K562 (cell line): ENCODE measurements around the gene RNF25. TPM values are rescaled to one million over a fixed set of nuclear protein-coding genes. Genes with fewer than 3 reads are reported as not detected.
A peak's percentile ranks its signal among the peaks of the same experiment; 100 is the strongest.

Source experiments
- ATAC-seq: fragments of 200-7000 bp; cut with Tn5 transposase; 3 replicates; pipeline ENCODE4 v1.9.1; 2020; ENCODE audit warnings: moderate library complexity
- BruUV-seq: library from RNA; stranded (reverse); fragments of 400-500 nt; replicated peaks from 2 replicates; lab custom pipeline; 2021; lab: Mats Ljungman, UMichigan
- CTCF ChIA-PET: fragments of 300-600 bp; formaldehyde crosslinking; extraction: SDS; loops from one replicate; lab custom pipeline; 2021; ENCODE audit warnings: low intra/inter-chr PET ratio; lab: Yijun Ruan, JAX
- POLR2A ChIA-PET: fragments of 300-600, 350-650 bp; sonication (Branson Sonifier 250); formaldehyde crosslinking; extraction: SDS; loops from one replicate; lab custom pipeline; 2021; ENCODE audit warnings: antibody characterized with exemption, inconsistent platforms; lab: Yijun Ruan, JAX
- DNase-seq, 4 experiments: peaks; one replicate each; pipeline versions ENCODE4 v3.0.0 to v3.0.0-alpha.2; 2011 to 2018; ENCODE audit warnings: low spot score in 3 of 4, mixed read lengths in 3 of 4; ENCODE audit errors: extremely low read depth in 1 of 4
- FAIRE-seq: peaks from 2 replicates; lab custom pipeline; 2011; peaks lifted over from hg19 to GRCh38; lab: Jason Lieb, UNC
- H2AFZ ChIP-seq: 2 replicates; pipeline ENCODE4 v1.6.0; 2011; ENCODE audit warnings: low read depth, low read length, control low read depth, inconsistent platforms
- H3K27ac ChIP-seq: fragments of 200-600 bp; 3 replicates; pipeline ENCODE4 v1.8.0; 2011; ENCODE audit warnings: low read depth, mild to moderate bottlenecking, control low read depth, inconsistent platforms, low read length, moderate library complexity, mixed read lengths; ENCODE audit errors: extremely low read depth
- H3K27me3 ChIP-seq, 2 experiments: fragments of 300-600 bp in 1 of 2; 2 replicates in 1 of 2; 3 replicates in 1 of 2; pipeline versions ENCODE4 v1.6.0 to v1.8.0; 2011; ENCODE audit warnings: inconsistent platforms in 2 of 2, low read length in 2 of 2, mild to moderate bottlenecking in 1 of 2, mixed read lengths in 1 of 2, moderate library complexity in 1 of 2; ENCODE audit not compliant: control insufficient read depth in 2 of 2, insufficient read depth in 2 of 2
- H3K36me3 ChIP-seq: fragments of 300-600 bp; 3 replicates; pipeline ENCODE4 v1.8.0; 2011; ENCODE audit warnings: mild to moderate bottlenecking, low read length, inconsistent platforms; ENCODE audit not compliant: control insufficient read depth, insufficient read depth
- H3K4me1 ChIP-seq, 2 experiments: fragments of 200-600 bp in 1 of 2; replicated peaks in 1 of 2; 2 replicates in 1 of 2; 3 replicates in 1 of 2; pipeline versions ENCODE4 v1.5.1 to v1.8.0; 2011; ENCODE audit warnings: inconsistent platforms in 2 of 2, low read length in 2 of 2, mild to moderate bottlenecking in 1 of 2, mixed read lengths in 1 of 2, moderate library complexity in 1 of 2; ENCODE audit not compliant: control insufficient read depth in 2 of 2, insufficient read depth in 2 of 2
- H3K4me2 ChIP-seq: 2 replicates; pipeline ENCODE4 v1.6.1; 2011; ENCODE audit warnings: low read length, control low read depth, inconsistent platforms, mixed read lengths; ENCODE audit not compliant: insufficient read depth
- H3K4me3 ChIP-seq: fragments of 200-600 bp; sonication (generic), shearing (Covaris generic); 2 replicates; pipeline ENCODE4 v1.5.1; 2016; ENCODE audit warnings: control low read depth, inconsistent platforms
- H3K79me2 ChIP-seq: fragments of 200-600 bp; 3 replicates; pipeline ENCODE4 v1.8.0; 2011; ENCODE audit warnings: low read length, inconsistent platforms; ENCODE audit not compliant: control insufficient read depth, insufficient read depth
- H3K9ac ChIP-seq, 2 experiments: 2 replicates each; pipeline versions ENCODE4 v1.6.0 to v1.6.1; 2011; ENCODE audit warnings: low read depth in 2 of 2, low read length in 2 of 2, control low read depth in 1 of 2, inconsistent platforms in 1 of 2, mild to moderate bottlenecking in 1 of 2, mixed read lengths in 1 of 2; ENCODE audit not compliant: insufficient read depth in 1 of 2
- H3K9me1 ChIP-seq: one replicate; pipeline ENCODE4 v1.6.0; 2011; ENCODE audit warnings: inconsistent platforms, mild to moderate bottlenecking, low read length, moderate library complexity; ENCODE audit not compliant: control insufficient read depth, insufficient read depth
- H3K9me3 ChIP-seq: replicated peaks from 2 replicates; pipeline ENCODE4 v1.5.1; 2011; ENCODE audit warnings: low read depth, low read length, inconsistent platforms; ENCODE audit not compliant: control insufficient read depth, insufficient read depth
- H4K20me1 ChIP-seq: replicated peaks from 2 replicates; pipeline ENCODE4 v1.6.1; 2011; ENCODE audit warnings: low read length, inconsistent platforms, mixed read lengths; ENCODE audit not compliant: control insufficient read depth, insufficient read depth
- BRCA1 ChIP-seq, 2 experiments: fragments of 450-650 bp in 1 of 2; sonication (generic) in 1 of 2; formaldehyde crosslinking in 1 of 2; IDR thresholded peaks; 2 replicates each; pipeline versions ENCODE4 v1.5.0 to v1.6.1; 2017 to 2020; ENCODE audit warnings: mild to moderate bottlenecking in 1 of 2, missing genetic modification reagents in 1 of 2
- C11orf30 ChIP-seq: fragments of 450-650 bp; IDR thresholded peaks from 2 replicates; pipeline ENCODE4 v1.6.1; 2016; ENCODE audit warnings: low read depth, mild to moderate bottlenecking
- CEBPB ChIP-seq: fragments of 450-650 bp; IDR thresholded peaks from 2 replicates; pipeline ENCODE4 v1.6.1; 2016; ENCODE audit warnings: missing genetic modification characterization, missing compliant biosample characterization
- DLX4 ChIP-seq: fragments of 250-450 bp; sonication (Bioruptor Pico); IDR thresholded peaks from 2 replicates; pipeline ENCODE4 v1.6.1; 2021; ENCODE audit warnings: mild to moderate bottlenecking
- DPF2 ChIP-seq: fragments of 450-650 bp; IDR thresholded peaks from 2 replicates; pipeline ENCODE4 v1.6.1; 2016
- FOXJ2 ChIP-seq: fragments of 200-800 bp; sonication (Bioruptor generic); IDR thresholded peaks from 2 replicates; pipeline ENCODE4 v1.6.1; 2016; ENCODE audit warnings: missing genetic modification characterization, missing compliant biosample characterization
- MAFG ChIP-seq: fragments of 450-650 bp; conservative IDR thresholded peaks from 2 replicates; pipeline ENCODE4 v1.6.1; 2016; ENCODE audit warnings: missing genetic modification characterization, missing compliant biosample characterization
- NFE2 ChIP-seq: IDR thresholded peaks from 2 replicates; pipeline ENCODE4 v1.6.1; 2014; ENCODE audit warnings: antibody characterized with exemption, low read depth
- TOE1 ChIP-seq, 2 experiments: fragments of 450-650 bp in 1 of 2; sonication (generic) in 1 of 2; formaldehyde crosslinking in 1 of 2; IDR thresholded peaks; 2 replicates each; pipeline versions ENCODE4 v1.7.1 to v1.8.0; 2016 to 2022; ENCODE audit warnings: borderline replicate concordance in 2 of 2, mild to moderate bottlenecking in 2 of 2, antibody characterized with exemption in 1 of 2, inconsistent platforms in 1 of 2, low read depth in 1 of 2, missing genetic modification reagents in 1 of 2, moderate library complexity in 1 of 2
- ZFPM2 ChIP-seq: fragments of 250-450 bp; sonication (Bioruptor Pico); IDR thresholded peaks from 2 replicates; pipeline ENCODE4 v1.5.1; 2022; ENCODE audit warnings: mild to moderate bottlenecking
- ZNF134 ChIP-seq: fragments of 250-450 bp; sonication (Bioruptor Pico); conservative IDR thresholded peaks from 2 replicates; pipeline ENCODE4 v1.4.0; 2020
- ZNF316 ChIP-seq: fragments of 450-650 bp; IDR thresholded peaks from 2 replicates; pipeline ENCODE4 v1.6.1; 2016
- ZNF79 ChIP-seq: fragments of 250-450 bp; sonication (Bioruptor Pico); IDR thresholded peaks from 2 replicates; pipeline ENCODE4 v1.4.0; 2020; ENCODE audit warnings: low read depth, mild to moderate bottlenecking, moderate library complexity
- WGBS: fragments of 100-300 bp; shearing (Covaris generic); methylation state at CpG from one replicate; pipeline ENCODE4 v1.1.6; 2016; ENCODE audit warnings: low coverage, mixed read lengths; ENCODE audit not compliant: insufficient coverage; ENCODE audit errors: missing lambda C conversion rate; 5-methylcytosine and 5-hydroxymethylcytosine counted together
- in situ Hi-C: fragments of 300-500 bp; cut with MboI; formaldehyde crosslinking; loops from 4 replicates; pipeline ENCODE4 v1.15.0; 2018; ENCODE audit warnings: inconsistent platforms, mixed read lengths
- intact Hi-C: fragments of 100-400 bp; cut with micrococcal nuclease; formaldehyde crosslinking; loops from 2 replicates; pipeline ENCODE4 v1.14.2; 2022
- polyA plus RNA-seq, 8 experiments: library from polyadenylated mRNA; depleted of rRNA in 4 of 8; stranded (reverse) in 5 of 8; unstranded in 3 of 8; fragments of >200 nt; fragmentation: Nextera tagmentation in 2 of 8; fragmentation: Illumina TruSeq in 1 of 8; extraction: Ambion mirVana in 2 of 8; extraction: Trizol in 1 of 8; gene quantifications; 2 replicates each; pipeline versions ENCODE4 v1.2.1 to v1.2.3, GENCODE V29; 2011 to 2014; ENCODE audit warnings: inconsistent platforms in 1 of 8, missing spikeins in 1 of 8
- total RNA-seq, 7 experiments: library from RNA; depleted of rRNA in 6 of 7; stranded (reverse); fragments of >200 nt in 6 of 7; fragmentation: Illumina TruSeq in 2 of 7; extraction: Trizol in 2 of 7; gene quantifications; 2 replicates each; pipeline versions ENCODE4 v1.2.1 to v1.2.3, GENCODE V29; 2011 to 2021; ENCODE audit warnings: low replicate concordance in 1 of 7

Gene RNF25
- total and polyA plus RNA-seq, 9 of the 15 experiments (the other 6 are each of a cell fraction or from before 2014, with no cell fraction given): 2.3 to 49.8 (median 20.5) TPM

DNA sequence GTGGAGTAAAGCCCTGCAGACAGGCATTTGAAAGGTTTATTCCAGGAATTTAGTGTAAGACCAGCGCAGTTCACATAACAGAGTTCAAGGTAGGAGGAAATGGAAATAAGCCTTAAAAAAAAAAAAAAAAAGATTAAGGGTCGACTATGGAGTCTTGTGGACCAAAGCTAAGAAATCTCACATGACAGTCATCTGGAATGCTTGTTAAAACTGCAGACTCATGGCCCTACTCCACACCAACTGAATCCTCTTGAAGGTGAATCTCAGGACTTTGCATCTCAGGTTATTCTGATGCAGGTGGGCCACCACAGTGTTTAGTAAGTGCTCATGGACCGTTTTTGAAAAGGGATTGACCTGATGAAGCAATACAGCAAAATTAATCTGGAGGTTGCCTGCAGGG, 47.7 kb upstream of the RNF25 start:
- ATAC-seq (peak; percentile 52; the same call in 1 of the 3 replicates), DNase-seq (peak in 1 of 4 experiments; percentile 21), FAIRE-seq (no peak)
- Histone ChIP-seq H3K79me2 (peaks cover 60% of the 10 kb centered on the region), H3K9me3 (no peaks in the 10 kb centered on the region), H3K9ac (no peak overlapping the region), H4K20me1 (peaks cover 7% of the 10 kb centered on the region; the same call in 1 of the 2 replicates), H2AFZ (no peak overlapping the region), H3K4me3 (no peak overlapping the region), H3K27ac (no peak overlapping the region), H3K4me2 (no peak overlapping the region), H3K9me1 (peaks cover 2% of the 10 kb centered on the region), H3K36me3 (peaks cover 26% of the 10 kb centered on the region), H3K4me1 (peaks cover 19 to 44% of the 10 kb centered on the region in 2 experiments), H3K27me3 (no peaks in the 10 kb centered on the region)
- BruUV-seq: no TSS peak
- CTCF ChIA-PET: interaction anchor here (0.6 to 0.7 kb wide), 2 partner anchors 46 to 159 kb away, joined by 3 to 5 read pairs; no protein-coding TSS in a partner anchor
- in situ Hi-C loops: no loop called here
- 30% methylated on average over 2 of the region's 3 CpGs for WGBS
- POLR2A ChIA-PET: interaction anchor here (0.5 to 1.4 kb wide), 4 partner anchors 8 to 547 kb away, joined by 3 to 7 read pairs (median 4); partner anchors contain the start of gene TTLL4
- intact Hi-C loops: no loop called here
- TF ChIP-seq ZNF134 (CRISPR knock-in tag) (no peak), NFE2 (peak; percentile 77), ZNF316 (peak; percentile 81), C11orf30 (peak; percentile 79), ZNF79 (no peak), MAFG (tag) (peak; percentile 66), DPF2 (no peak)

- Histone ChIP-seq H3K36me3 (peaks cover 26% of the 10 kb centered on the region), H3K27me3 (no peaks in the 10 kb centered on the region), H3K9me3 (no peaks in the 10 kb centered on the region), H3K9me1 (peaks cover 5% of the 10 kb centered on the region), H3K4me2 (no peak overlapping the region), H3K27ac (no peak overlapping the region), H3K4me3 (no peak overlapping the region), H2AFZ (no peak overlapping the region), H3K4me1 (peaks cover 19 to 41% of the 10 kb centered on the region in 2 experiments), H4K20me1 (peaks cover 6% of the 10 kb centered on the region; the same call in 1 of the 2 replicates), H3K79me2 (peaks cover 60% of the 10 kb centered on the region), H3K9ac (no peak overlapping the region)
- TF ChIP-seq CEBPB (tag): peak; percentile 39; the same call in 1 of the 2 replicates
- TF ChIP-seq DLX4 (CRISPR knock-in tag): no peak
- no peak for TF ChIP-seq TOE1 (IDR thresholded peaks at IDR 0.05; ENCODE audit: borderline replicate concordance)
- no peak for TF ChIP-seq TOE1 (CRISPR knock-in tag; IDR thresholded peaks at IDR 0.05; ENCODE audit: borderline replicate concordance, low read depth)
- TF ChIP-seq FOXJ2: peak; percentile 74
- TF ChIP-seq ZFPM2 (CRISPR knock-in tag): no peak
- TF ChIP-seq BRCA1 (IDR thresholded peaks at IDR 0.05): no peak
- no peak for TF ChIP-seq BRCA1 (CRISPR knock-in tag; IDR thresholded peaks at IDR 0.05)
- ATAC-seq (no peak), DNase-seq (no peak), FAIRE-seq (no peak)
- POLR2A ChIA-PET: no interaction called here
- CTCF ChIA-PET: no interaction called here
- intact Hi-C loops: no loop called here
- 76% methylated on average over 3 of the region's 7 CpGs for WGBS
- no TSS peak for BruUV-seq
- in situ Hi-C loops: no loop called here
Measured at GRCh38 chr2:218718058-218718457, 46.3 kb upstream of the RNF25 start.
